Tibial nerve (tissue), 4 donors: ENCODE measurements around the gene OVCH1.

Source experiments
- EP300 ChIP-seq, 2 donors: sonication (generic); formaldehyde crosslinking; IDR thresholded peaks; one replicate each; pipeline ENCODE4 v1.6.1; 2017; ENCODE audit warnings: antibody characterized with exemption in 2 of 2, mild to moderate bottlenecking in 1 of 2
- POLR2A ChIP-seq, 2 donors: fragments of 450-650 bp; IDR thresholded peaks; one replicate each; pipeline ENCODE4 v1.6.1; 2017; ENCODE audit warnings: antibody characterized with exemption in 2 of 2, mild to moderate bottlenecking in 2 of 2, moderate library complexity in 2 of 2
- TF ChIP-seq, protein P1 (sequence below), 5 experiments: fragments of 200-600 bp in 3 of 5; fragments of 450-650 bp in 2 of 5; sonication (generic) in 3 of 5; IDR thresholded peaks; one replicate each; pipeline ENCODE4 v1.5.1; 2016 to 2019; ENCODE audit warnings: antibody characterized with exemption in 5 of 5, mild to moderate bottlenecking in 3 of 5, moderate library complexity in 2 of 5

DNA sequence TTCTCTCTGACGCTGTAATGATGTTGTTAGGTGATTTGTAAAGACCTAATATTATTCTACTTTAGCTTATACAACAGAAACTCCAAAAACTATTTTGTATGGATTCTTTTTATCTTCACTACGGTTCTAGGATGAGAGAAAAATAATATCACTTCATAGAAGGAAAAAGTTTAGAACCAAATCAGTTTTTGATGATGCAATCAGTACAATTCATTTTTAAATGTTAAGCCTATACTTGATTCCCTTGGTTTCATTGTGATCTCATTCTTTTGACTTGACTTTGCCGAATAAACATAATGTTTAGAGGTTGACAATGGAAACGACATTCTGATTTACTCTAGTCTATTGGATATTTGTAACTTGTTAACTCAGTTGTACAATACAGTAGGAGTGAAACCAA is 91.9 kb downstream of the OVCH1 start:
- TF ChIP-seq, protein P1, sequence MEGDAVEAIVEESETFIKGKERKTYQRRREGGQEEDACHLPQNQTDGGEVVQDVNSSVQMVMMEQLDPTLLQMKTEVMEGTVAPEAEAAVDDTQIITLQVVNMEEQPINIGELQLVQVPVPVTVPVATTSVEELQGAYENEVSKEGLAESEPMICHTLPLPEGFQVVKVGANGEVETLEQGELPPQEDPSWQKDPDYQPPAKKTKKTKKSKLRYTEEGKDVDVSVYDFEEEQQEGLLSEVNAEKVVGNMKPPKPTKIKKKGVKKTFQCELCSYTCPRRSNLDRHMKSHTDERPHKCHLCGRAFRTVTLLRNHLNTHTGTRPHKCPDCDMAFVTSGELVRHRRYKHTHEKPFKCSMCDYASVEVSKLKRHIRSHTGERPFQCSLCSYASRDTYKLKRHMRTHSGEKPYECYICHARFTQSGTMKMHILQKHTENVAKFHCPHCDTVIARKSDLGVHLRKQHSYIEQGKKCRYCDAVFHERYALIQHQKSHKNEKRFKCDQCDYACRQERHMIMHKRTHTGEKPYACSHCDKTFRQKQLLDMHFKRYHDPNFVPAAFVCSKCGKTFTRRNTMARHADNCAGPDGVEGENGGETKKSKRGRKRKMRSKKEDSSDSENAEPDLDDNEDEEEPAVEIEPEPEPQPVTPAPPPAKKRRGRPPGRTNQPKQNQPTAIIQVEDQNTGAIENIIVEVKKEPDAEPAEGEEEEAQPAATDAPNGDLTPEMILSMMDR (IDR thresholded peaks at IDR 0.05), result no peak
- no peak for TF ChIP-seq EP300 (IDR thresholded peaks at IDR 0.05)
- TF ChIP-seq POLR2A (IDR thresholded peaks at IDR 0.05), result no peak
